A549 treated with CORT108297 at 1 μM for 4 hours (cell line): ENCODE measurements around the gene CWC22. TPM values are rescaled to one million over a fixed set of nuclear protein-coding genes. Genes with fewer than 3 reads are reported as not detected.

Experiments used
- total RNA-seq: library from RNA; stranded (reverse); fragments of 200-300 nt; extraction: Qiagen RNA extraction; gene quantifications from 5 replicates; pipeline ENCODE4 v1.2.3, GENCODE V29; 2022

Gene CWC22
- 10.1 to 17.8 TPM (median 11.7 TPM) in 5 replicates for total RNA-seq

GRCh38 chr2:180006781-180007579 lies at the start of gene CWC22:
CWC22 (minus strand) TSS chr2:180007297; CDS start chr2:179993341, 13,956 bp downstream.

Other genes starting within 250 kb of the CWC22 start
- gene ZNF385B, start 145.7 kb downstream of the CWC22 start, total RNA-seq, result 0.20 to 0.21 TPM in 2 of 5 replicates, not detected in the others